Cardiac fibroblast (primary cell): ENCODE measurements around the gene ENOPH1.
A peak's percentile ranks its signal among the peaks of the same experiment; 100 is the strongest.

ENCODE experiments used
- DNase-seq, 2 donors: peaks; one replicate each; pipeline versions ENCODE4 v3.0.0 to v3.0.0-alpha.2; 2010; ENCODE audit warnings: low read depth in 2 of 2
- H3K4me3 ChIP-seq, 2 donors: replicated peaks in 1 of 2; 1 replicate in 1 of 2; 2 replicates in 1 of 2; pipeline ENCODE4 v1.5.1; 2011; ENCODE audit warnings: low read depth in 2 of 2, low read length in 2 of 2, mild to moderate bottlenecking in 2 of 2, moderate library complexity in 1 of 2
- CTCF ChIP-seq: IDR thresholded peaks from one replicate; pipeline ENCODE4 v1.5.1; 2011; ENCODE audit warnings: low read depth, mild to moderate bottlenecking, low read length, inconsistent platforms

The ENOPH1 gene

GRCh38 chr4:82481506-82481840, 51.1 kb downstream of the ENOPH1 start:
- peak in 1 of 2 donors; percentile 40 for DNase-seq
- no peak for TF ChIP-seq CTCF
- H3K4me3 ChIP-seq: no peak overlapping the region

- TF ChIP-seq CTCF: no peak
- DNase-seq: no peak
- no peak overlapping the region for H3K4me3 ChIP-seq
Observed at GRCh38 chr4:82482387-82482786, 52.0 kb downstream of the ENOPH1 start.

DNA sequence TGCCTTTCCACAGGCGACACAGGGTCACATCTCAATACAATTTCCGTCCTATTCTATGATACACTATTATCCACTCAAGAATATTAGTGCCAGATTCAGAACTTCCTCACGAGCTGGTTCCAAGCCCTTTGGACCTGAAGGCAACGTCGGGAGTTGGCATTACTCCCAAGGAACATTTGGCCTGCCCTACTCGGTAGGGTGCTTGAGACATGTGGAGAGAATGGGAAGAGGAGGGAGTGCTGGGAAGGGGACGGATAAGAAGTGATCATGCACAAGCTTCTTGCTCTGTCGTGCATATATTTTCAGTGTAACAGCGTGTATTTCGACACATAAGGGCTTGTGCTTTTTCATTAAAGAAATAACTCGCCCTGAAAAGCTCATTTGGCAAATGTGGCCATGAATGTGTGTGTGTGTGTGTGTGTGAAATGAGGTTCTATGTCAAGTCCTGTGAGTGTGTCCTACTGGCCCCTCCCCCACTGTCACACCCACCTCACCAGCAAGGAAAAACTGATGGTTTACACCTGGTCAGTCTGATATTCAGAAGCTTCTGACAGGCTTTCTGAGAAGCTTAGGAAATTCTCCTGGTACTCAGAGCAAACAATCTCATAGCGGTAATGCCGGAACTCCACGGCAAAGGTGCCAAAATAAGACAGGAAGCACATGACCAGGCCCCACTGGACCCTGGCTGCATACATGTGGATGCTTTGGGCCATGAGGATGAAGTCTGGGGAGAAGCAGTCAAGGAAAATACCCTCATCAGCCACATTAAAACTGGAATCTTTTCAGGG, 54.8 kb downstream of the ENOPH1 start:
- no peak overlapping the region for H3K4me3 ChIP-seq
- no peak for TF ChIP-seq CTCF
- DNase-seq: peak in 1 of 2 donors; percentile 56

DNA sequence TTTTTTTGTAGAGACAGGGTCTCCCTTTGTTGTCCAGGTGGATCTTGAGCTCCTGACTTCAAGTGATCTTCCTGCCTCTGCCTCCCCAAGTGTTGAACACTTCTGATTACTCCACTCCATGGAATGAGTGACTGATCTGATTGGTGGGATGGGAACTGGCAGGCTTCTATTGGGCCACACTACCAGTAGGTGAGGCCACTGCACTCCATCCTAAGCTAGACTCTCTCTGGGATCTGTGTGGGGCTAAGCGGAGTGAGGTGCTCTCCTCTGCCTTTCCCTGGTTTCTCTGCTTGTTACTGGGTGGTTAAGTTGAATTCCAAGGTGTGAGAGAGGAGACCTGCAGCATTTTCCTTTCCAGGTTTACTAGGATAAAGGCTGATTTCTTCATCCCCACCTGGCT, 58.7 kb downstream of the ENOPH1 start:
- no peak overlapping the region for H3K4me3 ChIP-seq
- no peak for TF ChIP-seq CTCF
- no peak for DNase-seq

DNA sequence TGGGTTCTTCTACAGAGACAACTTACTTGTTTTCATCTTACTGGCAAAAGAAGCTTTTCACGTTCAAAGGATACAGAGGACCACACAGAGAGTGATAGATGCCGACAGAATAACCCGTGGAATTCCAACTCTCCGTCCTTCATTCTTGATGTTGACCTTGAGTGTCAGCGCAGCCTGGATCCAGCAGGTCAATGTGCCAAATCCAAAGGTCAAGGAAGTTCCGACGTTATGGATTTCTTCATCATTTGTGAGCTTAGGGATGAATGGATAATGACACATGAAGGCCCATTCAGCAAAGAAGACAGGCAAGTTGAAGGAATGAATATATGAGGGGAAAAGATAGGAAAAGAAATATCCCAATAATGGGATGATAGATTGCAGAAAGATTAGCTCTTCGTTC, 59.6 kb downstream of the ENOPH1 start:
- no peak for TF ChIP-seq CTCF
- H3K4me3 ChIP-seq: no peak overlapping the region
- no peak for DNase-seq

DNA sequence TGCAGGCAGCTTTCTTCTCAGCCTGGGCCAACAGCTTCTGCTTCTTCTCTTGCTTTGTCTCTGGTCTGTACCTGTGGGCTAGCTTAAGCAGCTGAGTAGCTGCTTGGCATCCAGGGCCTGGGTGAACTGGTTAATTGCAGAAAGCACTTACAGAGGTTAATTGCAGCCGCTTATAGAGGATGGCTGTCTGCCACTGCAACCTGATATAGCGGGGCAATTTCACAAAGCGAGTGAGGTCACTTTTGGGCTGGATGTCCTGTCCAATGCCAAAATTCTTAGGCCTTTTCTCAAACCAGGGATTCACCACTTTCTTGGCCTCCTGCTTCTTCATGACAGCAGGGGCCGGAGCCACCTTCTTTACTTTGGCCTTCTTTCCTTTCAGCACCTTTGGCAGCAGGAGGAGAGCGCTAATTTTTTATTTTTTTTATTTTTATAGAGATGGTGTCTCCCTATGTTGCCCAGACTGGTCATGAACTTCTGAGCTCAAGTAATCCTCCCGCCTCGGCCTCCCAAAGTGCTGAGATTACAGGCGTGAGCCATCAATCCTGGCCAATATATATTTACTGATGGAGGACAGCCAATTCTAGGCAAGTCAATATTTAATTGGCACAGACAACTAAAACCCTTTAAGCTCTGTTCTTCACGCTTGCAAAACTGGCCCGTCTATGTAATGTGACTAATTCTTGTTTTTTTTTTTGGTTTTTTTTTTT, 61.0 kb downstream of the ENOPH1 start:
- no peak for TF ChIP-seq CTCF
- DNase-seq: no peak
- H3K4me3 ChIP-seq: no peak overlapping the region
